Spleen (tissue), 7 donors: ENCODE measurements around the gene CDHR2.

Source experiments
- CTCF ChIP-seq, 11 experiments: fragments of 200-600 bp in 7 of 11; fragments of 450-650 bp in 4 of 11; sonication (generic) in 4 of 11; IDR thresholded peaks in 8 of 11; conservative IDR thresholded peaks in 3 of 11; 1 replicate in 7 of 11; 2 replicates in 4 of 11; pipeline versions ENCODE4 v1.4.0 to v1.8.0; 2016 to 2021; ENCODE audit warnings: antibody characterized with exemption in 11 of 11, inconsistent platforms in 4 of 11, mild to moderate bottlenecking in 1 of 11
- POLR2A ChIP-seq, 3 donors: fragments of 450-650 bp; IDR thresholded peaks; one replicate each; pipeline ENCODE4 v1.5.1; 2017; ENCODE audit warnings: antibody characterized with exemption in 3 of 3, mild to moderate bottlenecking in 1 of 3
- POLR2AphosphoS5 ChIP-seq, 3 donors: sonication (generic); formaldehyde crosslinking; IDR thresholded peaks; one replicate each; pipeline ENCODE4 v1.5.1; 2017; ENCODE audit warnings: antibody characterized with exemption in 3 of 3
- donor health status: DM: no; HTN: no; CAD: no; lungs with moderate emphysema.
- donor health status: DM: no; HTN: no; CAD: no.
- donor health status: DM: no; HTN: no; CAD: no.

- no peak for TF ChIP-seq CTCF (IDR thresholded peaks at IDR 0.05 in 8 of 11, conservative IDR thresholded peaks at IDR 0.05 in 3 of 11)
- no peak for TF ChIP-seq POLR2A (IDR thresholded peaks at IDR 0.05)
- TF ChIP-seq POLR2AphosphoS5 (IDR thresholded peaks at IDR 0.05), result no peak
Measured at GRCh38 chr5:176548967-176549444, at the start of gene CDHR2.
